K562 (cell line): Measurements from ENCODE around the gene PCBD1. TPM values are rescaled to one million over a fixed set of nuclear protein-coding genes. Genes with fewer than 3 reads are reported as not detected.

Experiments
- ARID2 ChIP-seq: fragments of 450-650 bp; IDR thresholded peaks from 2 replicates; pipeline ENCODE4 v1.6.1; 2017; ENCODE audit warnings: antibody characterized with exemption, mild to moderate bottlenecking
- CHD4 ChIP-seq: fragments of 200-600 bp; sonication (generic); IDR thresholded peaks from 3 replicates; pipeline ENCODE4 v1.6.1; 2012; ENCODE audit warnings: low read depth, mild to moderate bottlenecking, mixed read lengths, low read length, inconsistent platforms; ENCODE audit not compliant: insufficient read depth, insufficient replicate concordance, poor library complexity, severe bottlenecking
- COPS2 ChIP-seq: fragments of 450-650 bp; conservative IDR thresholded peaks from 2 replicates; pipeline ENCODE4 v1.6.1; 2016; ENCODE audit warnings: mild to moderate bottlenecking, moderate library complexity
- EZH2 ChIP-seq: IDR thresholded peaks from 2 replicates; pipeline ENCODE4 v1.6.1; 2012; ENCODE audit warnings: low read depth, mild to moderate bottlenecking, inconsistent platforms, low read length, borderline replicate concordance
- MIER1 ChIP-seq: fragments of 450-650 bp; IDR thresholded peaks from 2 replicates; pipeline ENCODE4 v1.6.1; 2016; ENCODE audit warnings: antibody characterized with exemption, mild to moderate bottlenecking, low read depth
- MXD1 ChIP-seq: fragments of 250-450 bp; sonication (Bioruptor Pico); IDR thresholded peaks from 2 replicates; pipeline ENCODE4 v1.8.0; 2021; ENCODE audit warnings: borderline replicate concordance, mild to moderate bottlenecking, moderate library complexity; ENCODE audit not compliant: poor library complexity, severe bottlenecking
- NR4A1 ChIP-seq, 2 experiments: fragments of 250-450 bp in 1 of 2; fragments of 450-650 bp in 1 of 2; sonication (Bioruptor Pico) in 1 of 2; IDR thresholded peaks; 2 replicates each; pipeline versions ENCODE4 v1.4.0 to v1.6.1; 2016 to 2020; ENCODE audit warnings: mild to moderate bottlenecking in 2 of 2, missing compliant biosample characterization in 1 of 2, missing genetic modification characterization in 1 of 2, moderate library complexity in 1 of 2
- PHB2 ChIP-seq: fragments of 450-650 bp; IDR thresholded peaks from 2 replicates; pipeline ENCODE4 v1.6.1; 2017; ENCODE audit warnings: low read depth
- RBM25 ChIP-seq: fragments of 200-400 bp; formaldehyde crosslinking; IDR thresholded peaks from 2 replicates; pipeline ENCODE4 v1.6.1; 2018; ENCODE audit warnings: low read length, low read depth, moderate library complexity; ENCODE audit not compliant: severe bottlenecking
- RCOR1 ChIP-seq, 2 experiments: IDR thresholded peaks; 2 replicates each; pipeline ENCODE4 v1.6.1; 2012; ENCODE audit warnings: low read depth in 2 of 2, low read length in 2 of 2, borderline replicate concordance in 1 of 2, improper control_type of control experiment in 1 of 2
- RFX1 ChIP-seq: fragments of 450-650 bp; IDR thresholded peaks from 2 replicates; pipeline ENCODE4 v1.6.1; 2016; ENCODE audit warnings: mild to moderate bottlenecking, moderate library complexity
- THAP12 ChIP-seq: fragments of 250-450 bp; sonication (Bioruptor Pico); IDR thresholded peaks from 2 replicates; pipeline ENCODE4 v1.9.0; 2021; ENCODE audit warnings: mild to moderate bottlenecking, inconsistent platforms
- TRIM28 ChIP-seq: fragments of 450-650 bp; IDR thresholded peaks from 2 replicates; pipeline ENCODE4 v1.6.1; 2017
- ZMIZ1 ChIP-seq, 2 experiments: fragments of 150-350 bp in 1 of 2; IDR thresholded peaks; 2 replicates each; pipeline ENCODE4 v1.6.1; 2012 to 2016; ENCODE audit warnings: low read depth in 2 of 2, low read length in 2 of 2, mild to moderate bottlenecking in 1 of 2, moderate library complexity in 1 of 2
- ZNF184 ChIP-seq: sonication (generic); formaldehyde crosslinking; IDR thresholded peaks from 2 replicates; pipeline ENCODE4 v1.5.0; 2020; ENCODE audit warnings: missing genetic modification reagents
- polyA plus RNA-seq, 8 experiments: library from polyadenylated mRNA; depleted of rRNA in 4 of 8; stranded (reverse) in 5 of 8; unstranded in 3 of 8; fragments of >200 nt; fragmentation: Nextera tagmentation in 2 of 8; fragmentation: Illumina TruSeq in 1 of 8; extraction: Ambion mirVana in 2 of 8; extraction: Trizol in 1 of 8; gene quantifications; 2 replicates each; pipeline versions ENCODE4 v1.2.1 to v1.2.3, GENCODE V29; 2011 to 2014; ENCODE audit warnings: inconsistent platforms in 1 of 8, missing spikeins in 1 of 8
- total RNA-seq, 7 experiments: library from RNA; depleted of rRNA in 6 of 7; stranded (reverse); fragments of >200 nt in 6 of 7; fragmentation: Illumina TruSeq in 2 of 7; extraction: Trizol in 2 of 7; gene quantifications; 2 replicates each; pipeline versions ENCODE4 v1.2.1 to v1.2.3, GENCODE V29; 2011 to 2021; ENCODE audit warnings: low replicate concordance in 1 of 7

Gene PCBD1
- total and polyA plus RNA-seq, 9 of the 15 experiments (the other 6 are each of a cell fraction or from before 2014, with no cell fraction given) = 14.6 to 109 (median 57.0) TPM

- no peak for TF ChIP-seq COPS2
- no peak for TF ChIP-seq RFX1
- no peak for TF ChIP-seq CHD4
- TF ChIP-seq ARID2 = no peak
- TF ChIP-seq NR4A1 (CRISPR knock-in tag; IDR thresholded peaks at IDR 0.05) = no peak
- TF ChIP-seq NR4A1 (tag; IDR thresholded peaks at IDR 0.05) = no peak
- TF ChIP-seq THAP12 = peak; percentile 29; the same call in 1 of the 2 replicates
- no peak for TF ChIP-seq RBM25
- no peak for TF ChIP-seq TRIM28
- no peak for TF ChIP-seq ZMIZ1 (IDR thresholded peaks at IDR 0.05; ENCODE audit: low read depth in 2 of 2, low read length in 2 of 2)
- no peak for TF ChIP-seq EZH2
- no peak for TF ChIP-seq ZNF184 (CRISPR knock-in tag)
- peak; percentile 19 to 90; a peak in 3 of 4 replicates for TF ChIP-seq RCOR1 (IDR thresholded peaks at IDR 0.05; ENCODE audit: borderline replicate concordance in 1 of 2, low read depth in 2 of 2, low read length in 2 of 2)
- no peak for TF ChIP-seq MXD1 (CRISPR knock-in tag)
- TF ChIP-seq MIER1 = no peak
- TF ChIP-seq PHB2 = no peak
These were observed at the start of gene PCBD1 (continued) for GRCh38 chr10:70887804-70888800.
